Measurements from ENCODE around the gene IQCH. TPM values are rescaled to one million over a fixed set of nuclear protein-coding genes. Genes with fewer than 3 reads are reported as not detected.

IQCH gene
- polyA plus RNA-seq, 1 of the 3 experiments (the other 2 are of a cell fraction): 0.81 TPM

DNA sequence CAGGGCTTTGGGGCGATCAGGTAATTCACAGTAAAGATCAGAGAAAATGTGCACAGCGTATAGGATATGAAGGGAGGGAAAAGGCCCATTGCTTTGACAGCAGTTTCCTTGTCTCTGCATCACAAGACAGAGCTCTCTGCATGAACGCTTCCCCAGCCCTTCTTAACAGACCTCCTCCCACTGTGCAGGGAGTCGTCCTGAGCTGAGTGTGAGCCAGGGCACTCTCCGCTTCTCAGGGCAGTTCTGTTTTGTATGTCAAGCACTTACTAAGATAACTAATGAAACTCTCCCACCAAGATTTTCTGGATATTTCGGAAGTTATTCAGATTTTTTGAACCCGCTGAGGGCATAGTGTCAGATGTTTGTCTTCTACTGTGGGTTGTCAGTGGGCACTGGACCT, 160.6 kb downstream of the IQCH start:
- ChIA-PET CTCF (interaction anchor here (0.8 to 1.0 kb wide), 2 partner anchors 10 to 16 kb away, joined by 3 read pairs; no protein-coding TSS in a partner anchor), POLR2A (no interaction called here)
- no peaks in the 10 kb centered on the region for H3K27me3 ChIP-seq (ENCODE audit: insufficient read depth)
- H3K9me2 ChIP-seq: no peaks in the 10 kb centered on the region
- H3K4me3 ChIP-seq (ENCODE audit: low read depth in 2 of 2, low read length in 1 of 2): no peak overlapping the region
- no peaks in the 10 kb centered on the region for H4K20me1 ChIP-seq (ENCODE audit: insufficient read depth)
- no peaks in the 10 kb centered on the region for H3K36me3 ChIP-seq (replicated peaks in 1 of 2; ENCODE audit: control insufficient read depth in 1 of 2, insufficient read depth in 2 of 2, low read length in 1 of 2)
- H3K9ac ChIP-seq: no peak overlapping the region
- no peak overlapping the region for H3K4me2 ChIP-seq
- no peaks in the 10 kb centered on the region for H3K79me2 ChIP-seq (ENCODE audit: insufficient read depth)
- H3K27ac ChIP-seq (ENCODE audit: low read depth in 2 of 2, low read length in 1 of 2): no peak overlapping the region
- H2AFZ ChIP-seq (ENCODE audit: low read depth): no peak overlapping the region
- H3K4me1 ChIP-seq (ENCODE audit: control insufficient read depth in 1 of 2, insufficient read depth in 2 of 2, low read depth in 1 of 2, low read length in 1 of 2): no peaks in the 10 kb centered on the region
- WGBS (ENCODE audit: low lambda C conversion rate): 95% methylated on average over 7 of the region's 7 CpGs
- TF ChIP-seq NRF1 (IDR thresholded peaks at IDR 0.05; ENCODE audit: low read depth, low read length) (no peak), JUND (IDR thresholded peaks at IDR 0.05) (no peak), TEAD4 (IDR thresholded peaks at IDR 0.05; ENCODE audit: borderline replicate concordance, insufficient read depth) (no peak), SMC3 (IDR thresholded peaks at IDR 0.05; ENCODE audit: low read depth, low read length) (no peak), RXRA (IDR thresholded peaks at IDR 0.05; ENCODE audit: borderline replicate concordance, low read depth) (no peak)
- TF ChIP-seq, protein P1, sequence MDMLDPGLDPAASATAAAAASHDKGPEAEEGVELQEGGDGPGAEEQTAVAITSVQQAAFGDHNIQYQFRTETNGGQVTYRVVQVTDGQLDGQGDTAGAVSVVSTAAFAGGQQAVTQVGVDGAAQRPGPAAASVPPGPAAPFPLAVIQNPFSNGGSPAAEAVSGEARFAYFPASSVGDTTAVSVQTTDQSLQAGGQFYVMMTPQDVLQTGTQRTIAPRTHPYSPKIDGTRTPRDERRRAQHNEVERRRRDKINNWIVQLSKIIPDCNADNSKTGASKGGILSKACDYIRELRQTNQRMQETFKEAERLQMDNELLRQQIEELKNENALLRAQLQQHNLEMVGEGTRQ (IDR thresholded peaks at IDR 0.05; ENCODE audit: borderline replicate concordance, low read depth, low read length): no peak
- TF ChIP-seq, protein P2, sequence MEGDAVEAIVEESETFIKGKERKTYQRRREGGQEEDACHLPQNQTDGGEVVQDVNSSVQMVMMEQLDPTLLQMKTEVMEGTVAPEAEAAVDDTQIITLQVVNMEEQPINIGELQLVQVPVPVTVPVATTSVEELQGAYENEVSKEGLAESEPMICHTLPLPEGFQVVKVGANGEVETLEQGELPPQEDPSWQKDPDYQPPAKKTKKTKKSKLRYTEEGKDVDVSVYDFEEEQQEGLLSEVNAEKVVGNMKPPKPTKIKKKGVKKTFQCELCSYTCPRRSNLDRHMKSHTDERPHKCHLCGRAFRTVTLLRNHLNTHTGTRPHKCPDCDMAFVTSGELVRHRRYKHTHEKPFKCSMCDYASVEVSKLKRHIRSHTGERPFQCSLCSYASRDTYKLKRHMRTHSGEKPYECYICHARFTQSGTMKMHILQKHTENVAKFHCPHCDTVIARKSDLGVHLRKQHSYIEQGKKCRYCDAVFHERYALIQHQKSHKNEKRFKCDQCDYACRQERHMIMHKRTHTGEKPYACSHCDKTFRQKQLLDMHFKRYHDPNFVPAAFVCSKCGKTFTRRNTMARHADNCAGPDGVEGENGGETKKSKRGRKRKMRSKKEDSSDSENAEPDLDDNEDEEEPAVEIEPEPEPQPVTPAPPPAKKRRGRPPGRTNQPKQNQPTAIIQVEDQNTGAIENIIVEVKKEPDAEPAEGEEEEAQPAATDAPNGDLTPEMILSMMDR (IDR thresholded peaks at IDR 0.05): no peak
- DNase-seq: no peak
- no peaks in the 10 kb centered on the region for H3F3A ChIP-seq (replicated peaks; ENCODE audit: insufficient read depth)
- no peaks in the 10 kb centered on the region for H3K9me3 ChIP-seq

DNA sequence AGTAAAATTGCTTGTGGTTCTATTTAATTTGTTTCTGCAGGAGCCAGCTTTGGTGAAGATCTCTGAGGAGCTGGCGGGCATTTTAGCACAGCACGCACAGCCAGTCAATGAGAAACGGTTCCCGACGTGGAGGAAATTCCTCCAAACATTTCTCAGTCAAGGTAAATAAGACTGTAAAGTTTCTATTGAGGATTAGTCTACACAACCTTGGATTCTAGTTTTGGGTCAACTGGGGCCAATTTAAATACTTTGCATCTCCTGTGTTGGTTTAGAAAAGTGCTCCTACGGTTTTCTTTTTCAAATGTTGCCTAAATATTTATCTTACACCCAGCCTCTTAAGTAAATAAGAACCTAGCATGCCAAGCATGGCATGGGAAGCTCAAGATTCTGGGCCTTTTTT, 162.3 kb downstream of the IQCH start:
- H3K9me3 ChIP-seq: no peaks in the 10 kb centered on the region
- no peaks in the 10 kb centered on the region for H3K79me2 ChIP-seq (ENCODE audit: insufficient read depth)
- 91% methylated on average over 6 of the region's 6 CpGs for WGBS (ENCODE audit: low lambda C conversion rate)
- H3K9me2 ChIP-seq: no peaks in the 10 kb centered on the region
- no peak overlapping the region for H3K27ac ChIP-seq (ENCODE audit: low read depth in 2 of 2, low read length in 1 of 2)
- POLR2A ChIA-PET: no interaction called here
- H3K36me3 ChIP-seq (replicated peaks in 1 of 2; ENCODE audit: control insufficient read depth in 1 of 2, insufficient read depth in 2 of 2, low read length in 1 of 2): no peaks in the 10 kb centered on the region
- H3K4me1 ChIP-seq (ENCODE audit: control insufficient read depth in 1 of 2, insufficient read depth in 2 of 2, low read depth in 1 of 2, low read length in 1 of 2): no peaks in the 10 kb centered on the region
- TF ChIP-seq, protein P1 (IDR thresholded peaks at IDR 0.05; ENCODE audit: borderline replicate concordance, low read depth, low read length): no peak
- TF ChIP-seq YY1 (IDR thresholded peaks at IDR 0.05; ENCODE audit: low read depth): no peak
- no peak for TF ChIP-seq CHD2 (IDR thresholded peaks at IDR 0.05; ENCODE audit: low read length, partially characterized antibody)
- no peak for TF ChIP-seq NRF1 (IDR thresholded peaks at IDR 0.05; ENCODE audit: low read depth, low read length)
- TF ChIP-seq JUND (IDR thresholded peaks at IDR 0.05): no peak
- TF ChIP-seq GATA2 (CRISPR knock-in tag; IDR thresholded peaks at IDR 0.05): no peak
- no peak for TF ChIP-seq MXI1 (IDR thresholded peaks at IDR 0.05; ENCODE audit: low read depth, low read length)
- no peak for TF ChIP-seq FOXJ3 (CRISPR knock-in tag; IDR thresholded peaks at IDR 0.05)
- TF ChIP-seq, protein P3, sequence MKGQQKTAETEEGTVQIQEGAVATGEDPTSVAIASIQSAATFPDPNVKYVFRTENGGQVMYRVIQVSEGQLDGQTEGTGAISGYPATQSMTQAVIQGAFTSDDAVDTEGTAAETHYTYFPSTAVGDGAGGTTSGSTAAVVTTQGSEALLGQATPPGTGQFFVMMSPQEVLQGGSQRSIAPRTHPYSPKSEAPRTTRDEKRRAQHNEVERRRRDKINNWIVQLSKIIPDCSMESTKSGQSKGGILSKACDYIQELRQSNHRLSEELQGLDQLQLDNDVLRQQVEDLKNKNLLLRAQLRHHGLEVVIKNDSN (IDR thresholded peaks at IDR 0.05; ENCODE audit: borderline replicate concordance, low read depth): no peak
- TF ChIP-seq RCOR1 (IDR thresholded peaks at IDR 0.05; ENCODE audit: low read length): no peak
- no peak for TF ChIP-seq SIN3A (IDR thresholded peaks at IDR 0.05; ENCODE audit: borderline replicate concordance, low read depth, low read length)
- no peak for TF ChIP-seq POLR2AphosphoS5 (IDR thresholded peaks at IDR 0.05; ENCODE audit: low read depth, low read length)
- TF ChIP-seq SMC3 (IDR thresholded peaks at IDR 0.05; ENCODE audit: low read depth, low read length): no peak
- no peak for TF ChIP-seq RXRA (IDR thresholded peaks at IDR 0.05; ENCODE audit: borderline replicate concordance, low read depth)
- no peak for TF ChIP-seq MEF2A (IDR thresholded peaks at IDR 0.05; ENCODE audit: borderline replicate concordance, low read depth)
- TF ChIP-seq, protein P4, sequence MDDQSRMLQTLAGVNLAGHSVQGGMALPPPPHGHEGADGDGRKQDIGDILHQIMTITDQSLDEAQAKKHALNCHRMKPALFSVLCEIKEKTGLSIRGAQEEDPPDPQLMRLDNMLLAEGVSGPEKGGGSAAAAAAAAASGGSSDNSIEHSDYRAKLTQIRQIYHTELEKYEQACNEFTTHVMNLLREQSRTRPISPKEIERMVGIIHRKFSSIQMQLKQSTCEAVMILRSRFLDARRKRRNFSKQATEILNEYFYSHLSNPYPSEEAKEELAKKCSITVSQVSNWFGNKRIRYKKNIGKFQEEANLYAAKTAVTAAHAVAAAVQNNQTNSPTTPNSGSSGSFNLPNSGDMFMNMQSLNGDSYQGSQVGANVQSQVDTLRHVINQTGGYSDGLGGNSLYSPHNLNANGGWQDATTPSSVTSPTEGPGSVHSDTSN (IDR thresholded peaks at IDR 0.05): no peak
- TF ChIP-seq, protein P5, sequence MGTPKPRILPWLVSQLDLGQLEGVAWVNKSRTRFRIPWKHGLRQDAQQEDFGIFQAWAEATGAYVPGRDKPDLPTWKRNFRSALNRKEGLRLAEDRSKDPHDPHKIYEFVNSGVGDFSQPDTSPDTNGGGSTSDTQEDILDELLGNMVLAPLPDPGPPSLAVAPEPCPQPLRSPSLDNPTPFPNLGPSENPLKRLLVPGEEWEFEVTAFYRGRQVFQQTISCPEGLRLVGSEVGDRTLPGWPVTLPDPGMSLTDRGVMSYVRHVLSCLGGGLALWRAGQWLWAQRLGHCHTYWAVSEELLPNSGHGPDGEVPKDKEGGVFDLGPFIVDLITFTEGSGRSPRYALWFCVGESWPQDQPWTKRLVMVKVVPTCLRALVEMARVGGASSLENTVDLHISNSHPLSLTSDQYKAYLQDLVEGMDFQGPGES (IDR thresholded peaks at IDR 0.05; ENCODE audit: low read depth, low read length): no peak
- no peak for TF ChIP-seq FOSL2 (IDR thresholded peaks at IDR 0.05; ENCODE audit: borderline replicate concordance, low read depth)
- no peak for TF ChIP-seq TCF12 (IDR thresholded peaks at IDR 0.05)
- H4K20me1 ChIP-seq (ENCODE audit: insufficient read depth): no peaks in the 10 kb centered on the region
- CTCF ChIA-PET: no interaction called here
- DNase-seq: no peak
- H3K4me2 ChIP-seq: no peak overlapping the region
- no peaks in the 10 kb centered on the region for H3F3A ChIP-seq (replicated peaks; ENCODE audit: insufficient read depth)
- no peak overlapping the region for H3K4me3 ChIP-seq (ENCODE audit: low read depth in 2 of 2, low read length in 1 of 2)
- H3K9ac ChIP-seq: no peak overlapping the region
- H3K27me3 ChIP-seq (ENCODE audit: insufficient read depth): no peaks in the 10 kb centered on the region
- H2AFZ ChIP-seq (ENCODE audit: low read depth): no peak overlapping the region
